ENCODE data around the gene SNRPA.

SNRPA gene

GRCh38 chr19:40750874-40751537 is at the start of gene SNRPA:
TSS of gene SNRPA (plus strand) at chr19:40751203. CDS start at chr19:40751409, 206 bp downstream.
- peak; percentile 95 for DNase-seq (ENCODE audit: low spot score)

GRCh38 chr19:40701758-40702157 is 49.2 kb upstream of the SNRPA start:
- DNase-seq (ENCODE audit: low spot score) = no peak

GRCh38 chr19:40702337-40703012 is 48.5 kb upstream of the SNRPA start:
- peak; percentile 89 for DNase-seq (ENCODE audit: low spot score)

- DNase-seq (ENCODE audit: low spot score) = no peak
Measured at GRCh38 chr19:40703029-40703755, 47.8 kb upstream of the SNRPA start.

GRCh38 chr19:40704491-40705361 is 46.3 kb upstream of the SNRPA start:
- DNase-seq (ENCODE audit: low spot score) = no peak

- no peak for DNase-seq (ENCODE audit: low spot score)
Measured at GRCh38 chr19:40705362-40705651, 45.7 kb upstream of the SNRPA start.

GRCh38 chr19:40705950-40706619 is 44.9 kb upstream of the SNRPA start:
- DNase-seq (ENCODE audit: low spot score) = no peak

GRCh38 chr19:40707615-40708014 is 43.4 kb upstream of the SNRPA start:
- DNase-seq (ENCODE audit: low spot score) = no peak

GRCh38 chr19:40709817-40710216 is 41.2 kb upstream of the SNRPA start:
- no peak for DNase-seq (ENCODE audit: low spot score)

- DNase-seq (ENCODE audit: low spot score) = no peak
Measured at GRCh38 chr19:40713939-40714338, 37.1 kb upstream of the SNRPA start.

GRCh38 chr19:40714441-40715299 is 36.3 kb upstream of the SNRPA start:
- peak; percentile 94 for DNase-seq (ENCODE audit: low spot score)

- DNase-seq (ENCODE audit: low spot score) = no peak
Measured at GRCh38 chr19:40716031-40716481, 34.9 kb upstream of the SNRPA start.

- peak; percentile 95 for DNase-seq (ENCODE audit: low spot score)
Measured at GRCh38 chr19:40716482-40717324, 34.3 kb upstream of the SNRPA start, which contains the start of the genes COQ8B and ITPKC. TSS of gene COQ8B (minus strand) at chr19:40716886. CDS start at chr19:40714632, 2,254 bp downstream. TSS of gene ITPKC (plus strand) at chr19:40717112. CDS start at chr19:40717136, 24 bp downstream.

GRCh38 chr19:40717325-40717879 is 33.6 kb upstream of the SNRPA start:
- DNase-seq (ENCODE audit: low spot score) = no peak

GRCh38 chr19:40717880-40718773 is 32.9 kb upstream of the SNRPA start:
- peak; percentile 56 for DNase-seq (ENCODE audit: low spot score)

- DNase-seq (ENCODE audit: low spot score) = peak; percentile 63
Measured at GRCh38 chr19:40718774-40719391, 32.1 kb upstream of the SNRPA start.

GRCh38 chr19:40719414-40719894 is 31.5 kb upstream of the SNRPA start:
- DNase-seq (ENCODE audit: low spot score) = no peak

- no peak for DNase-seq (ENCODE audit: low spot score)
Measured at GRCh38 chr19:40721140-40721486, 29.9 kb upstream of the SNRPA start.

All from D341Med (cell line).